ENCODE data around the gene LDLRAD3.

LDLRAD3 gene

DNA sequence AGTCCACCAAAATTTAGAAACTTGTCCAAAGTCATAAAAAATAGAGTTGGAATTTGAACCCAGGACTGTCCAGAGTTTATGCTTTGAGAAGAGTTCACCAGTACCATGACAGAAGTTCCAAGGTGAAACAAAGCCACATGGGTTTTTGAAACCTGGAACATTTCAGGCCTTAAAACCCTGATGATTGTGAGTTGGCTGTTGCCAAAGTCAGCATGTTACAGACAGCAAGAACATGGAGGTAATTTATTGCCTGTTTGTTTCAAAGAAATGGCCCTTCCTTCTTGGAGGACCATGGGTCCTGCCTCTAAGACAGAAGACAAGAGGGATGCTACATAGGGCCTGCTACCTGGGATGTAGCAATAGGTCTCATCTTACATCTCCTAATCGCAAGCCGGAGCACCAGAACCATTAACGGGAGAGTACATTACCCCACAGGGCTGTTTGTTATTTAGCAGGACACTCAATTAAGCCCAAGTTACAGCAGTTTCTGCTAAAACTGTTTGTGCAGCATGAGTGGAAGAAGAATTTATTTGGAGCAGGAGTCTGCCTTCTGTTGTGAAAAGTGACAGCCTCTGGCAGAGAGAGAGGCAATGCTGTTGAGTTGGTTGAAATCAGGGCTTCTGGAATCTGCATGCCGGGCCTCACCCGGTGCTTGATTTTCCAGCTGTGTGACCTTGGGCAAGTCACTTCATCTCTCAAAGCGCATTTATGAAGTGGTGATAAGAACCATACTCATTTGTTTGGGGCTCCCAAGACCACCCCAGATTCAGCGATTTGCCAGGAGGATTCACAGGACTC, 136.2 kb downstream of the LDLRAD3 start:
- no peak for TF ChIP-seq PPARA (CRISPR knock-in tag; IDR thresholded peaks at IDR 0.05; ENCODE audit: borderline replicate concordance)
- no peak for TF ChIP-seq ESRRG (CRISPR knock-in tag; IDR thresholded peaks at IDR 0.05)
- no peak for TF ChIP-seq CSDC2 (CRISPR knock-in tag; IDR thresholded peaks at IDR 0.05)
- TF ChIP-seq ISL1 (CRISPR knock-in tag; IDR thresholded peaks at IDR 0.05), result no peak
- no peak for TF ChIP-seq ZC3H10 (CRISPR knock-in tag; IDR thresholded peaks at IDR 0.05)
- no peak for TF ChIP-seq RARB (CRISPR knock-in tag; IDR thresholded peaks at IDR 0.05)
- TF ChIP-seq, protein P1, sequence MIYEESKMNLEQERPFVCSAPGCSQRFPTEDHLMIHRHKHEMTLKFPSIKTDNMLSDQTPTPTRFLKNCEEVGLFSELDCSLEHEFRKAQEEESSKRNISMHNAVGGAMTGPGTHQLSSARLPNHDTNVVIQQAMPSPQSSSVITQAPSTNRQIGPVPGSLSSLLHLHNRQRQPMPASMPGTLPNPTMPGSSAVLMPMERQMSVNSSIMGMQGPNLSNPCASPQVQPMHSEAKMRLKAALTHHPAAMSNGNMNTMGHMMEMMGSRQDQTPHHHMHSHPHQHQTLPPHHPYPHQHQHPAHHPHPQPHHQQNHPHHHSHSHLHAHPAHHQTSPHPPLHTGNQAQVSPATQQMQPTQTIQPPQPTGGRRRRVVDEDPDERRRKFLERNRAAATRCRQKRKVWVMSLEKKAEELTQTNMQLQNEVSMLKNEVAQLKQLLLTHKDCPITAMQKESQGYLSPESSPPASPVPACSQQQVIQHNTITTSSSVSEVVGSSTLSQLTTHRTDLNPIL (CRISPR knock-in tag; IDR thresholded peaks at IDR 0.05; ENCODE audit: low read depth), result no peak
- TF ChIP-seq ZNF70 (CRISPR knock-in tag; IDR thresholded peaks at IDR 0.05), result no peak
- TF ChIP-seq ZFP3 (CRISPR knock-in tag; IDR thresholded peaks at IDR 0.05), result no peak
- TF ChIP-seq, protein P2, sequence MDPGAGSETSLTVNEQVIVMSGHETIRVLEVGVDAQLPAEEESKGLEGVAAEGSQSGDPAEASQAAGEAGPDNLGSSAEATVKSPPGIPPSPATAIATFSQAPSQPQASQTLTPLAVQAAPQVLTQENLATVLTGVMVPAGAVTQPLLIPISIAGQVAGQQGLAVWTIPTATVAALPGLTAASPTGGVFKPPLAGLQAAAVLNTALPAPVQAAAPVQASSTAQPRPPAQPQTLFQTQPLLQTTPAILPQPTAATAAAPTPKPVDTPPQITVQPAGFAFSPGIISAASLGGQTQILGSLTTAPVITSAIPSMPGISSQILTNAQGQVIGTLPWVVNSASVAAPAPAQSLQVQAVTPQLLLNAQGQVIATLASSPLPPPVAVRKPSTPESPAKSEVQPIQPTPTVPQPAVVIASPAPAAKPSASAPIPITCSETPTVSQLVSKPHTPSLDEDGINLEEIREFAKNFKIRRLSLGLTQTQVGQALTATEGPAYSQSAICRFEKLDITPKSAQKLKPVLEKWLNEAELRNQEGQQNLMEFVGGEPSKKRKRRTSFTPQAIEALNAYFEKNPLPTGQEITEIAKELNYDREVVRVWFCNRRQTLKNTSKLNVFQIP (CRISPR knock-in tag; IDR thresholded peaks at IDR 0.05; ENCODE audit: borderline replicate concordance, low read depth), result no peak
- no peak for TF ChIP-seq ZNF565 (CRISPR knock-in tag; conservative IDR thresholded peaks at IDR 0.05; ENCODE audit: low read depth)
- no peak for TF ChIP-seq ARNTL (CRISPR knock-in tag; IDR thresholded peaks at IDR 0.05; ENCODE audit: borderline replicate concordance, low read depth)
- no peak for TF ChIP-seq ZNF8 (CRISPR knock-in tag; IDR thresholded peaks at IDR 0.05)
- TF ChIP-seq SNAI2 (CRISPR knock-in tag; IDR thresholded peaks at IDR 0.05), result no peak
- TF ChIP-seq, protein P3, sequence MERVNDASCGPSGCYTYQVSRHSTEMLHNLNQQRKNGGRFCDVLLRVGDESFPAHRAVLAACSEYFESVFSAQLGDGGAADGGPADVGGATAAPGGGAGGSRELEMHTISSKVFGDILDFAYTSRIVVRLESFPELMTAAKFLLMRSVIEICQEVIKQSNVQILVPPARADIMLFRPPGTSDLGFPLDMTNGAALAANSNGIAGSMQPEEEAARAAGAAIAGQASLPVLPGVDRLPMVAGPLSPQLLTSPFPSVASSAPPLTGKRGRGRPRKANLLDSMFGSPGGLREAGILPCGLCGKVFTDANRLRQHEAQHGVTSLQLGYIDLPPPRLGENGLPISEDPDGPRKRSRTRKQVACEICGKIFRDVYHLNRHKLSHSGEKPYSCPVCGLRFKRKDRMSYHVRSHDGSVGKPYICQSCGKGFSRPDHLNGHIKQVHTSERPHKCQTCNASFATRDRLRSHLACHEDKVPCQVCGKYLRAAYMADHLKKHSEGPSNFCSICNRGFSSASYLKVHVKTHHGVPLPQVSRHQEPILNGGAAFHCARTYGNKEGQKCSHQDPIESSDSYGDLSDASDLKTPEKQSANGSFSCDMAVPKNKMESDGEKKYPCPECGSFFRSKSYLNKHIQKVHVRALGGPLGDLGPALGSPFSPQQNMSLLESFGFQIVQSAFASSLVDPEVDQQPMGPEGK (CRISPR knock-in tag; IDR thresholded peaks at IDR 0.05; ENCODE audit: borderline replicate concordance), result no peak
- TF ChIP-seq, protein P4, sequence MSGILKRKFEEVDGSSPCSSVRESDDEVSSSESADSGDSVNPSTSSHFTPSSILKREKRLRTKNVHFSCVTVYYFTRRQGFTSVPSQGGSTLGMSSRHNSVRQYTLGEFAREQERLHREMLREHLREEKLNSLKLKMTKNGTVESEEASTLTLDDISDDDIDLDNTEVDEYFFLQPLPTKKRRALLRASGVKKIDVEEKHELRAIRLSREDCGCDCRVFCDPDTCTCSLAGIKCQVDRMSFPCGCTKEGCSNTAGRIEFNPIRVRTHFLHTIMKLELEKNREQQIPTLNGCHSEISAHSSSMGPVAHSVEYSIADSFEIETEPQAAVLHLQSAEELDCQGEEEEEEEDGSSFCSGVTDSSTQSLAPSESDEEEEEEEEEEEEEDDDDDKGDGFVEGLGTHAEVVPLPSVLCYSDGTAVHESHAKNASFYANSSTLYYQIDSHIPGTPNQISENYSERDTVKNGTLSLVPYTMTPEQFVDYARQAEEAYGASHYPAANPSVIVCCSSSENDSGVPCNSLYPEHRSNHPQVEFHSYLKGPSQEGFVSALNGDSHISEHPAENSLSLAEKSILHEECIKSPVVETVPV (CRISPR knock-in tag; IDR thresholded peaks at IDR 0.05), result no peak
- no peak for TF ChIP-seq GLIS3 (CRISPR knock-in tag; IDR thresholded peaks at IDR 0.05)
- TF ChIP-seq OSR1 (CRISPR knock-in tag; IDR thresholded peaks at IDR 0.05), result no peak
- TF ChIP-seq, protein P5, sequence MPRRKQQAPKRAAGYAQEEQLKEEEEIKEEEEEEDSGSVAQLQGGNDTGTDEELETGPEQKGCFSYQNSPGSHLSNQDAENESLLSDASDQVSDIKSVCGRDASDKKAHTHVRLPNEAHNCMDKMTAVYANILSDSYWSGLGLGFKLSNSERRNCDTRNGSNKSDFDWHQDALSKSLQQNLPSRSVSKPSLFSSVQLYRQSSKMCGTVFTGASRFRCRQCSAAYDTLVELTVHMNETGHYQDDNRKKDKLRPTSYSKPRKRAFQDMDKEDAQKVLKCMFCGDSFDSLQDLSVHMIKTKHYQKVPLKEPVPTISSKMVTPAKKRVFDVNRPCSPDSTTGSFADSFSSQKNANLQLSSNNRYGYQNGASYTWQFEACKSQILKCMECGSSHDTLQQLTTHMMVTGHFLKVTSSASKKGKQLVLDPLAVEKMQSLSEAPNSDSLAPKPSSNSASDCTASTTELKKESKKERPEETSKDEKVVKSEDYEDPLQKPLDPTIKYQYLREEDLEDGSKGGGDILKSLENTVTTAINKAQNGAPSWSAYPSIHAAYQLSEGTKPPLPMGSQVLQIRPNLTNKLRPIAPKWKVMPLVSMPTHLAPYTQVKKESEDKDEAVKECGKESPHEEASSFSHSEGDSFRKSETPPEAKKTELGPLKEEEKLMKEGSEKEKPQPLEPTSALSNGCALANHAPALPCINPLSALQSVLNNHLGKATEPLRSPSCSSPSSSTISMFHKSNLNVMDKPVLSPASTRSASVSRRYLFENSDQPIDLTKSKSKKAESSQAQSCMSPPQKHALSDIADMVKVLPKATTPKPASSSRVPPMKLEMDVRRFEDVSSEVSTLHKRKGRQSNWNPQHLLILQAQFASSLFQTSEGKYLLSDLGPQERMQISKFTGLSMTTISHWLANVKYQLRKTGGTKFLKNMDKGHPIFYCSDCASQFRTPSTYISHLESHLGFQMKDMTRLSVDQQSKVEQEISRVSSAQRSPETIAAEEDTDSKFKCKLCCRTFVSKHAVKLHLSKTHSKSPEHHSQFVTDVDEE (CRISPR knock-in tag; IDR thresholded peaks at IDR 0.05), result no peak
- TF ChIP-seq ZFP30 (CRISPR knock-in tag; IDR thresholded peaks at IDR 0.05), result no peak
- no peak for ATAC-seq

DNA sequence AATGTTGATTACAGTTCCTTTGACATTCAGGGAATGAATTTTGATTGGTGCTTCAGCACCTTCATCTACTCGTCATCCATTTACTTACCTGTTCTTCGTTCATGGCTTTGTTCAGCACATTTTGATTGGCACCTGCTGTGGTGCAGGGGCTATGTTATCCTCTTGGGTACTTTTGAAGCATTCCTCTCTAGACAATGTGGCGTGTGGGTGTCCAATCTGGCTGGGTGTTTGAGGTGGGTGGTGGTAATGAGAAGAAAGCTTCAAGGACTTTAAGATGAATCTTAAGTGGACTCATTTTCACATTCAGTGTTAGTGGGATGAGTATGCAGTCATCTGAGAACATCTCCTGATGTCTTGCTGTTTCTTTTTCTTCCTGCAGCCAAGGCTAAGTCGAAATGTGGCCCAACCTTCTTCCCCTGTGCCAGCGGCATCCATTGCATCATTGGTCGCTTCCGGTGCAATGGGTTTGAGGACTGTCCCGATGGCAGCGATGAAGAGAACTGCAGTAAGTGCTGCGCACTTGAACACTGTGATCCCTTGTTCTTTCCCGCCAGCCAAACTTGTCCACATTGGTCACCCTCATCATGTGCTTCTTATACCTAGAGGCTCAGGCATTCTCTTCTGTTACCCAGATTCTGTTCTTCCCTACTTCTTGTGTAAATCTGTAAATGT, 137.5 kb downstream of the LDLRAD3 start:
- no peak for ATAC-seq
- TF ChIP-seq ZNF8 (CRISPR knock-in tag; IDR thresholded peaks at IDR 0.05) (no peak), GLIS3 (CRISPR knock-in tag; IDR thresholded peaks at IDR 0.05) (no peak)
- TF ChIP-seq, protein P3 (CRISPR knock-in tag; IDR thresholded peaks at IDR 0.05; ENCODE audit: borderline replicate concordance), result no peak

Data from SK-N-SH treated with all-trans-retinoic acid at 6 μM for 48 hours (cell line).